Liver (tissue), 9 donors: ENCODE results near the gene ANXA7. TPM values are rescaled to one million over a fixed set of nuclear protein-coding genes. Genes with fewer than 3 reads are reported as not detected.

Experiments used
- DNase-seq: peaks from one replicate; pipeline ENCODE4 v3.0.0-alpha.2; 2017; ENCODE audit warnings: low spot score
- H3K27ac ChIP-seq, 2 donors: one replicate each; pipeline ENCODE4 v1.7.0; 2013; ENCODE audit warnings: inconsistent platforms in 2 of 2, low read length in 2 of 2, control low read depth in 1 of 2, low read depth in 1 of 2, mild to moderate bottlenecking in 1 of 2
- H3K27me3 ChIP-seq, 4 donors: one replicate each; pipeline versions ENCODE4 v1.6.1 to v1.7.0; 2013; ENCODE audit warnings: low read length in 3 of 4, inconsistent platforms in 1 of 4, mild to moderate bottlenecking in 1 of 4, moderate library complexity in 1 of 4; ENCODE audit not compliant: control insufficient read depth in 4 of 4, insufficient read depth in 4 of 4
- H3K36me3 ChIP-seq, 4 donors: one replicate each; pipeline versions ENCODE4 v1.6.1 to v1.7.0; 2013; ENCODE audit warnings: low read length in 3 of 4, mild to moderate bottlenecking in 3 of 4, low read depth in 1 of 4, moderate library complexity in 1 of 4; ENCODE audit not compliant: control insufficient read depth in 4 of 4, insufficient read depth in 3 of 4
- H3K4me1 ChIP-seq, 4 donors: one replicate each; pipeline versions ENCODE4 v1.6.1 to v1.7.0; 2013; ENCODE audit warnings: low read length in 3 of 4, mild to moderate bottlenecking in 3 of 4, moderate library complexity in 1 of 4; ENCODE audit not compliant: control insufficient read depth in 4 of 4, insufficient read depth in 4 of 4
- H3K4me3 ChIP-seq, 3 donors: one replicate each; pipeline versions ENCODE4 v1.6.1 to v1.7.0; 2013; ENCODE audit warnings: low read length in 3 of 3, control low read depth in 1 of 3, low read depth in 1 of 3, mild to moderate bottlenecking in 1 of 3
- H3K9ac ChIP-seq, 2 donors: one replicate each; pipeline ENCODE4 v1.7.0; 2013; ENCODE audit warnings: low read length in 2 of 2, mild to moderate bottlenecking in 2 of 2, moderate library complexity in 2 of 2, control low read depth in 1 of 2, low read depth in 1 of 2
- H3K9me3 ChIP-seq, 4 donors: one replicate each; pipeline versions ENCODE4 v1.6.1 to v1.7.0; 2013; ENCODE audit warnings: low read length in 3 of 4; ENCODE audit not compliant: control insufficient read depth in 4 of 4
- CTCF ChIP-seq: fragments of 150-350 bp; IDR thresholded peaks from 2 replicates; pipeline ENCODE4 v1.5.1; 2017; ENCODE audit warnings: improper control_type of control experiment, low read depth, low read length; ENCODE audit not compliant: missing input control
- EGR1 ChIP-seq, 2 donors: IDR thresholded peaks; 2 replicates each; pipeline ENCODE4 v1.6.1; 2016 to 2018; ENCODE audit warnings: antibody characterized with exemption in 2 of 2, low read depth in 2 of 2
- FOXA1 ChIP-seq: IDR thresholded peaks from 2 replicates; pipeline ENCODE4 v1.6.1; 2016; ENCODE audit warnings: antibody characterized with exemption
- FOXA2 ChIP-seq: IDR thresholded peaks from 2 replicates; pipeline ENCODE4 v1.6.1; 2016; ENCODE audit warnings: antibody characterized with exemption
- GABPA ChIP-seq, 2 donors: IDR thresholded peaks in 1 of 2; conservative IDR thresholded peaks in 1 of 2; 2 replicates each; pipeline ENCODE4 v1.6.1; 2016; ENCODE audit warnings: antibody characterized with exemption in 2 of 2, mild to moderate bottlenecking in 1 of 2, moderate library complexity in 1 of 2
- HNF4A ChIP-seq, 2 donors: conservative IDR thresholded peaks; 2 replicates each; pipeline ENCODE4 v1.6.1; 2016; ENCODE audit warnings: antibody characterized with exemption in 2 of 2, mild to moderate bottlenecking in 2 of 2
- HNF4G ChIP-seq: IDR thresholded peaks from 2 replicates; pipeline ENCODE4 v1.6.1; 2016; ENCODE audit warnings: antibody characterized with exemption
- JUND ChIP-seq, 2 donors: IDR thresholded peaks; 2 replicates each; pipeline ENCODE4 v1.6.1; 2016; ENCODE audit warnings: antibody characterized with exemption in 2 of 2
- MAX ChIP-seq: IDR thresholded peaks from 2 replicates; pipeline ENCODE4 v1.6.1; 2016; ENCODE audit warnings: antibody characterized with exemption
- NR2F2 ChIP-seq: IDR thresholded peaks from 2 replicates; pipeline ENCODE4 v1.6.1; 2016; ENCODE audit warnings: antibody characterized with exemption
- RAD21 ChIP-seq, 2 donors: IDR thresholded peaks; 2 replicates each; pipeline ENCODE4 v1.6.1; 2016; ENCODE audit warnings: antibody characterized with exemption in 2 of 2, mild to moderate bottlenecking in 2 of 2
- RXRA ChIP-seq, 2 donors: IDR thresholded peaks; 2 replicates each; pipeline ENCODE4 v1.6.1; 2017 to 2018; ENCODE audit warnings: antibody characterized with exemption in 2 of 2, mild to moderate bottlenecking in 1 of 2
- SP1 ChIP-seq: IDR thresholded peaks from 2 replicates; pipeline ENCODE4 v1.6.1; 2018; ENCODE audit warnings: antibody characterized with exemption, mild to moderate bottlenecking
- TAF1 ChIP-seq: conservative IDR thresholded peaks from 2 replicates; pipeline ENCODE4 v1.6.1; 2016; ENCODE audit warnings: antibody characterized with exemption, mild to moderate bottlenecking
- YY1 ChIP-seq: IDR thresholded peaks from 2 replicates; pipeline ENCODE4 v1.6.1; 2016; ENCODE audit warnings: antibody characterized with exemption, mild to moderate bottlenecking
- ZBTB33 ChIP-seq: IDR thresholded peaks from 2 replicates; pipeline ENCODE4 v1.6.1; 2016; ENCODE audit warnings: antibody characterized with exemption
- WGBS: extraction: QIAGEN DNeasy Blood & Tissue Kit; methylation state at CpG from one replicate; pipeline ENCODE4 v1.1.7; 2013; 5-methylcytosine and 5-hydroxymethylcytosine counted together
- polyA plus RNA-seq, 2 donors: library from polyadenylated mRNA; stranded (reverse) in 1 of 2; unstranded in 1 of 2; fragments of 200-250 nt in 1 of 2; fragments of >200 nt in 1 of 2; fragmentation: Nextera tagmentation in 1 of 2; extraction: Ambion mirVana in 1 of 2; gene quantifications; one replicate each; pipeline versions ENCODE4 v1.2.1 to v1.2.3, GENCODE V29; 2013 to 2015
- total RNA-seq, 2 donors: library from RNA; depleted of rRNA; stranded (reverse); fragments of >200 nt; gene quantifications; one replicate each; pipeline ENCODE4 v1.2.3, GENCODE V29; 2014
- TF ChIP-seq, protein P1 (sequence below): IDR thresholded peaks from 2 replicates; pipeline ENCODE4 v1.6.1; 2016; ENCODE audit warnings: antibody characterized with exemption
- TF ChIP-seq, protein P2 (sequence below): IDR thresholded peaks from 2 replicates; pipeline ENCODE4 v1.6.1; 2016; ENCODE audit warnings: antibody characterized with exemption, mild to moderate bottlenecking
- donor health status: healthy.
- donor health status: healthy.
- donor health status: healthy.
- donor health status: healthy.
- donor health status: healthy.

The ANXA7 gene
- total and polyA plus RNA-seq, 4 donors, result 71.6 to 93.4 (median 90.0) TPM

DNA sequence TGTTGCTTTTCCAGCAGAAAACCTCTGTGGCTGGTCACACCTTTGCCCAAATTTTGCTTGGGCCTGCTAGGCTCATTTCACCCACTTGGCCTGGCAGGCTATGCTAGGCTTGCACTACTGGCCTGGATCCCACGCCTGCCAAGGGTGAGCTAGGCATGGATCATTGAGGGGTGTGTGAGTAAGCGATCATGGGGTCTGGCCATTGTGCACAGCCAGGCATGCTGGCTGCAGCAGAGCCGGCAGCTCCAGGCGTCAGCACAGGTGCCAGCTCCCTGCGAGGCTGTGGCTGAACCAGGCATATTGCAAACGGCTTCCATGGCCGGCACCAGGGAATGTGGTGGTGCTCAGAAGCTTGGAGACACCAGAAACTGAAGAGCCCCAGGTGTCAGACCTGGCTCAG lies 74.4 kb downstream of the ANXA7 start:
- Histone ChIP-seq H3K4me1 (no peaks in the 10 kb centered on the region), H3K4me3 (no peak overlapping the region), H3K27ac (no peak overlapping the region), H3K9me3 (no peaks in the 10 kb centered on the region), H3K9ac (no peak overlapping the region), H3K27me3 (no peaks in the 10 kb centered on the region), H3K36me3 (peaks cover 0 to 3% (median 0%) of the 10 kb centered on the region in 4 donors)
- WGBS, result 96% methylated on average over 7 of the region's 7 CpGs
- no peak for TF ChIP-seq GABPA (IDR thresholded peaks at IDR 0.05 in 1 of 2, conservative IDR thresholded peaks at IDR 0.05 in 1 of 2)
- no peak for TF ChIP-seq TAF1
- TF ChIP-seq NR2F2, result no peak
- no peak for TF ChIP-seq SP1
- TF ChIP-seq, protein P1, sequence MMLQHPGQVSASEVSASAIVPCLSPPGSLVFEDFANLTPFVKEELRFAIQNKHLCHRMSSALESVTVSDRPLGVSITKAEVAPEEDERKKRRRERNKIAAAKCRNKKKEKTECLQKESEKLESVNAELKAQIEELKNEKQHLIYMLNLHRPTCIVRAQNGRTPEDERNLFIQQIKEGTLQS, result no peak
- TF ChIP-seq ZBTB33, result no peak
- TF ChIP-seq MAX, result no peak
- no peak for DNase-seq

GRCh38 chr10:73338801-73339368 lies 75.0 kb downstream of the ANXA7 start:
- H3K9ac ChIP-seq, result no peak overlapping the region
- no peak for DNase-seq
- TF ChIP-seq CTCF (no peak), GABPA (IDR thresholded peaks at IDR 0.05 in 1 of 2, conservative IDR thresholded peaks at IDR 0.05 in 1 of 2) (no peak), HNF4G (no peak), RAD21 (IDR thresholded peaks at IDR 0.05) (no peak), JUND (IDR thresholded peaks at IDR 0.05) (no peak), HNF4A (conservative IDR thresholded peaks at IDR 0.05) (no peak), NR2F2 (no peak), YY1 (no peak), SP1 (no peak), TAF1 (no peak), MAX (no peak), FOXA1 (no peak), FOXA2 (no peak), EGR1 (IDR thresholded peaks at IDR 0.05; ENCODE audit: low read depth in 2 of 2) (no peak), RXRA (IDR thresholded peaks at IDR 0.05) (no peak), ZBTB33 (no peak)
- TF ChIP-seq, protein P2, sequence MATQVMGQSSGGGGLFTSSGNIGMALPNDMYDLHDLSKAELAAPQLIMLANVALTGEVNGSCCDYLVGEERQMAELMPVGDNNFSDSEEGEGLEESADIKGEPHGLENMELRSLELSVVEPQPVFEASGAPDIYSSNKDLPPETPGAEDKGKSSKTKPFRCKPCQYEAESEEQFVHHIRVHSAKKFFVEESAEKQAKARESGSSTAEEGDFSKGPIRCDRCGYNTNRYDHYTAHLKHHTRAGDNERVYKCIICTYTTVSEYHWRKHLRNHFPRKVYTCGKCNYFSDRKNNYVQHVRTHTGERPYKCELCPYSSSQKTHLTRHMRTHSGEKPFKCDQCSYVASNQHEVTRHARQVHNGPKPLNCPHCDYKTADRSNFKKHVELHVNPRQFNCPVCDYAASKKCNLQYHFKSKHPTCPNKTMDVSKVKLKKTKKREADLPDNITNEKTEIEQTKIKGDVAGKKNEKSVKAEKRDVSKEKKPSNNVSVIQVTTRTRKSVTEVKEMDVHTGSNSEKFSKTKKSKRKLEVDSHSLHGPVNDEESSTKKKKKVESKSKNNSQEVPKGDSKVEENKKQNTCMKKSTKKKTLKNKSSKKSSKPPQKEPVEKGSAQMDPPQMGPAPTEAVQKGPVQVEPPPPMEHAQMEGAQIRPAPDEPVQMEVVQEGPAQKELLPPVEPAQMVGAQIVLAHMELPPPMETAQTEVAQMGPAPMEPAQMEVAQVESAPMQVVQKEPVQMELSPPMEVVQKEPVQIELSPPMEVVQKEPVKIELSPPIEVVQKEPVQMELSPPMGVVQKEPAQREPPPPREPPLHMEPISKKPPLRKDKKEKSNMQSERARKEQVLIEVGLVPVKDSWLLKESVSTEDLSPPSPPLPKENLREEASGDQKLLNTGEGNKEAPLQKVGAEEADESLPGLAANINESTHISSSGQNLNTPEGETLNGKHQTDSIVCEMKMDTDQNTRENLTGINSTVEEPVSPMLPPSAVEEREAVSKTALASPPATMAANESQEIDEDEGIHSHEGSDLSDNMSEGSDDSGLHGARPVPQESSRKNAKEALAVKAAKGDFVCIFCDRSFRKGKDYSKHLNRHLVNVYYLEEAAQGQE, result no peak
- TF ChIP-seq, protein P1, result no peak
- no peaks in the 10 kb centered on the region for H3K27me3 ChIP-seq
- no peak overlapping the region for H3K27ac ChIP-seq
- H3K4me3 ChIP-seq, result no peak overlapping the region
- H3K36me3 ChIP-seq, result peaks cover 0 to 3% (median 0%) of the 10 kb centered on the region in 4 donors
- no peaks in the 10 kb centered on the region for H3K4me1 ChIP-seq
- no peaks in the 10 kb centered on the region for H3K9me3 ChIP-seq
- 97% methylated on average over 8 of the region's 8 CpGs for WGBS
